Left lobe of liver (tissue), 2 donors: ENCODE data around the gene CRHR1. TPM values are rescaled to one million over a fixed set of nuclear protein-coding genes. Genes with fewer than 3 reads are reported as not detected.

Experiments
- ATAC-seq: fragments of 200-7000 bp; cut with Tn5 transposase; one replicate; pipeline ENCODE4 v1.9.1; 2020; ENCODE audit warnings: mild to moderate bottlenecking, moderate library complexity
- DNase-seq: peaks from one replicate; pipeline ENCODE4 v3.0.0-alpha.2; 2020; ENCODE audit warnings: low spot score
- total RNA-seq: library from RNA; stranded (reverse); gene quantifications from one replicate; pipeline ENCODE4 v1.2.1, GENCODE V29; 2021
- donor health status: DM: no; HTN: no; CAD: no; lungs with moderate emphysema.
- donor health status: DM: no; HTN: yes; CAD: no.

Gene CRHR1
- total RNA-seq, 1 donor from 2014 or later, result not detected

GRCh38 chr17:45787044-45787443 is 2.9 kb downstream of the CRHR1 start:
- ATAC-seq (no peak), DNase-seq (no peak)

- DNase-seq (no peak), ATAC-seq (no peak)
Measured at GRCh38 chr17:45787656-45788055, 3.5 kb downstream of the CRHR1 start.

GRCh38 chr17:45788057-45788456 is 3.9 kb downstream of the CRHR1 start:
- ATAC-seq, result no peak
- no peak for DNase-seq

- DNase-seq (no peak), ATAC-seq (no peak)
Measured at GRCh38 chr17:45789874-45790273, 5.8 kb downstream of the CRHR1 start.

- no peak for DNase-seq
- ATAC-seq, result no peak
Measured at GRCh38 chr17:45790296-45790922, 6.3 kb downstream of the CRHR1 start.

GRCh38 chr17:45791041-45791582 is 7.0 kb downstream of the CRHR1 start:
- DNase-seq (no peak), ATAC-seq (no peak)

- ATAC-seq, result no peak
Measured at GRCh38 chr17:45791935-45792334, 7.8 kb downstream of the CRHR1 start.

GRCh38 chr17:45792437-45792836 is 8.3 kb downstream of the CRHR1 start:
- ATAC-seq, result no peak
- no peak for DNase-seq

More at GRCh38 chr17:45791935-45792334, 7.8 kb downstream of the CRHR1 start:
- no peak for DNase-seq

GRCh38 chr17:45792995-45793755 is 9.1 kb downstream of the CRHR1 start:
- DNase-seq, result no peak
- ATAC-seq, result no peak

GRCh38 chr17:45793999-45794540 is 9.9 kb downstream of the CRHR1 start:
- no peak for DNase-seq
- ATAC-seq, result no peak

GRCh38 chr17:45794840-45795239 is 10.7 kb downstream of the CRHR1 start:
- ATAC-seq, result peak; percentile 16

GRCh38 chr17:45800816-45801215 is 16.7 kb downstream of the CRHR1 start:
- DNase-seq (no peak), ATAC-seq (no peak)

More at GRCh38 chr17:45794840-45795239, 10.7 kb downstream of the CRHR1 start:
- DNase-seq, result no peak

- DNase-seq, result no peak
Measured at GRCh38 chr17:45801421-45801820, 17.3 kb downstream of the CRHR1 start.

GRCh38 chr17:45808845-45809244 is 24.7 kb downstream of the CRHR1 start:
- DNase-seq, result no peak
- ATAC-seq, result no peak

More at GRCh38 chr17:45801421-45801820, 17.3 kb downstream of the CRHR1 start:
- ATAC-seq, result no peak

GRCh38 chr17:45809499-45809898 is 25.4 kb downstream of the CRHR1 start:
- ATAC-seq (no peak), DNase-seq (no peak)

- no peak for DNase-seq
- peak; percentile 47 for ATAC-seq
Measured at GRCh38 chr17:45812102-45812501, 28.0 kb downstream of the CRHR1 start.

GRCh38 chr17:45813048-45813725 is 29.1 kb downstream of the CRHR1 start:
- ATAC-seq (no peak), DNase-seq (no peak)

GRCh38 chr17:45814622-45815606 is 30.8 kb downstream of the CRHR1 start:
- ATAC-seq (peak; percentile 76), DNase-seq (no peak)

- no peak for ATAC-seq
- DNase-seq, result no peak
Measured at GRCh38 chr17:45815752-45816151, 31.6 kb downstream of the CRHR1 start.

GRCh38 chr17:45818041-45818440 is 33.9 kb downstream of the CRHR1 start:
- ATAC-seq, result no peak
- DNase-seq, result no peak
